Peyer's patch (tissue), 4 donors: Measurements from ENCODE around the gene ZNRF3.

Experiments
- CTCF ChIP-seq, 6 experiments: fragments of 450-650 bp in 4 of 6; fragments of 200-600 bp in 2 of 6; sonication (generic) in 1 of 6; IDR thresholded peaks; one replicate each; pipeline ENCODE4 v1.5.1; 2017 to 2019; ENCODE audit warnings: antibody characterized with exemption in 6 of 6, mild to moderate bottlenecking in 3 of 6, moderate library complexity in 1 of 6
- POLR2A ChIP-seq, 2 donors: fragments of 450-650 bp; IDR thresholded peaks; one replicate each; pipeline ENCODE4 v1.5.1; 2017; ENCODE audit warnings: antibody characterized with exemption in 2 of 2, mild to moderate bottlenecking in 2 of 2, moderate library complexity in 2 of 2

- TF ChIP-seq CTCF (IDR thresholded peaks at IDR 0.05) (no peak), POLR2A (IDR thresholded peaks at IDR 0.05) (no peak)
These were observed 106.1 kb downstream of the ZNRF3 start for GRCh38 chr22:28989484-28989883.
